ENCODE results near the gene RALGPS1. TPM values are rescaled to one million over a fixed set of nuclear protein-coding genes. Genes with fewer than 3 reads are reported as not detected.

RALGPS1 gene
- total RNA-seq, 1 experiment from 2014 or later: 0.87 TPM

GRCh38 chr9:127091526-127091925 lies 176.9 kb downstream of the RALGPS1 start:
- no peak for DNase-seq (ENCODE audit: low read depth, low spot score)
- in situ Hi-C loops (cut with HindIII; ENCODE audit: low pct_unique_long_range_greater_than_20kb, low sequenced_read_pairs): no loop called here

DNA sequence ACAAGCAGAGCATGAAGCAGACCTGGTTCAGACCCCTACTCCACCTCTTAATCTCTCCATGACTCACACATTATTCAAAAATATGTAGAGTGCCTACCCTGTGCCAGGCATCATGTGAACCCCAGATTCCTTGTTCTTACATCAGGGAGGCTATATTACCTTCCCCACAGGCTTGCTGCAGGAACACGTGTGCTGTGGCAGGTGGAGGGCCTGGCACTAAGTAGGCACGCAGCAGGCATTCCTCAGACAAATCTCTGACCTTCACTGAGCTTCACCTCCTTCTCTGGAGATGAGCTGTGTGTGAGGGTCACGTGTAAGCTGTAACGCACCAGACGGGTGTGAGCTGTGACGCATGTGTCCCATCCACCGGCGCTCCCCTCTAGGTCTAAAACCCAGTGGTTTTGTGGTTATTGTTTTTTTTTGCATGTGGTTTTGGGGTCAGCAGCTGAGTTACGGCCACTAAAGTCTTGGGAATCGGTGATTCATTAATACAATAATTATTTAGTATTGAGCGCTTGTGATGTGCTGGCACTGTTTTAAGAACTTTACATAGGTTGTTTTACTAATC lies 177.5 kb downstream of the RALGPS1 start:
- in situ Hi-C loops (cut with HindIII; ENCODE audit: low pct_unique_long_range_greater_than_20kb, low sequenced_read_pairs): no loop called here
- DNase-seq (ENCODE audit: low read depth, low spot score): no peak

DNA sequence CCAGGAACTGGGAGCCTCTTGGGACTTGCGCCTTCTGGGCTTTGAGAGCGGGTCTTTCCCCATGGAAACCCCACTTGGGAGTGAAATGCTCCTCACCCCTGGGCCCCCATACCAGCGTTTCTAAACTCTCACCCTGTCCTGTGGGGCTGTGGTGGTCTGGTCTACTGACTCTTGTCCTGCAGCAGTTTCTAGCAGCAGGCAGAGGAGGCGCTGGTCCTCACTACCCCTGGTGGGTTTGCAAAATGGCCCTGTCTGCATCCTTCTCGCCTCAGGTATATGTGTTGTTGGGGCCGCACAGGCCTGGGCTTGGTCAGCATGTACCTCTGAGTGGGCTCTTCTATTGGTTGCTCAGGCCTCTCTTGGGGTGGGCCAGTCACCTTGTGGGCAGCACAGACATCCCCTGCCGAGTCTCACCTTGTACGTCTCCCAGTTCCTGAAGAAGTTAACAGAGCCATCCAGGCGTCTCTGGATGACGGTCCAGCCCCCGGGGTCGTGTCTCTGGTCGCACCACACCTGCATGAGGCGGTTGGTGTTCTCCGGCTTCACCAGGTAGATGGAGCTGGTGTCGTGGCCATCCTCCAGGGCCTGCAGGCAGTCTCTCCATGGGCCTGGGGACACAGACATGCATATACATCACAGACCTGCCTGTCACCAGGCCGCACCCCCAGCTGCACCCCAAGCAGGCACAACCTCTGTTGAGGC lies 178.9 kb downstream of the RALGPS1 start:
- DNase-seq (ENCODE audit: low read depth, low spot score): no peak
- in situ Hi-C loops (cut with HindIII; ENCODE audit: low pct_unique_long_range_greater_than_20kb, low sequenced_read_pairs): no loop called here

GRCh38 chr9:127095411-127095810 lies 180.8 kb downstream of the RALGPS1 start:
- no peak for DNase-seq (ENCODE audit: low read depth, low spot score)
- in situ Hi-C loops (cut with HindIII; ENCODE audit: low pct_unique_long_range_greater_than_20kb, low sequenced_read_pairs): no loop called here

GRCh38 chr9:127096208-127096607 lies 181.6 kb downstream of the RALGPS1 start:
- in situ Hi-C loops (cut with HindIII; ENCODE audit: low pct_unique_long_range_greater_than_20kb, low sequenced_read_pairs): no loop called here
- DNase-seq (ENCODE audit: low read depth, low spot score): no peak

GRCh38 chr9:127097683-127098082 lies 183.1 kb downstream of the RALGPS1 start:
- DNase-seq (ENCODE audit: low read depth, low spot score): no peak
- in situ Hi-C loops (cut with HindIII; ENCODE audit: low pct_unique_long_range_greater_than_20kb, low sequenced_read_pairs): no loop called here

- no peak for DNase-seq (ENCODE audit: low read depth, low spot score)
- in situ Hi-C loops (cut with HindIII; ENCODE audit: low pct_unique_long_range_greater_than_20kb, low sequenced_read_pairs): no loop called here
Observed at GRCh38 chr9:127098916-127099553, 184.5 kb downstream of the RALGPS1 start.

GRCh38 chr9:127099664-127100063 lies 185.1 kb downstream of the RALGPS1 start:
- in situ Hi-C loops (cut with HindIII; ENCODE audit: low pct_unique_long_range_greater_than_20kb, low sequenced_read_pairs): no loop called here
- DNase-seq (ENCODE audit: low read depth, low spot score): no peak

DNA sequence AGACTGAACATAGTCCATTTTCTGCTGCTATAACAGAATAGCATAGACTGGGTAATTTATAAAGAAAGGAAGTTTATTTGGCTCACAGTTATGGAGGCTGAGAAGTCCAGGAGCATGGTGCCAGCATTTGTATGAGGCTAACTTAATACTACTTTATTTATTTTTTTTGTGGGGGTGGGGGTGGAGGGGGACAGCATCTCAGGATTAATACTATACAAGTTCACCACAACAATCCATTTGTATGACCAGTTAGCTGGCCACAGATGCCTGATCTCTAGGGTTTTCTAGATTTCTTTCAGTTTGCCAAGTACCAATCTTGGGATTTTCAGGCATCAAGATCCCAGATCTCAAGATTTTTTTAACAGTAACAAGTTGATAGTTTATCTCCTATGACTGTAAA lies 187.6 kb downstream of the RALGPS1 start:
- no peak for DNase-seq (ENCODE audit: low read depth, low spot score)
- in situ Hi-C loops (cut with HindIII; ENCODE audit: low pct_unique_long_range_greater_than_20kb, low sequenced_read_pairs): no loop called here

DNA sequence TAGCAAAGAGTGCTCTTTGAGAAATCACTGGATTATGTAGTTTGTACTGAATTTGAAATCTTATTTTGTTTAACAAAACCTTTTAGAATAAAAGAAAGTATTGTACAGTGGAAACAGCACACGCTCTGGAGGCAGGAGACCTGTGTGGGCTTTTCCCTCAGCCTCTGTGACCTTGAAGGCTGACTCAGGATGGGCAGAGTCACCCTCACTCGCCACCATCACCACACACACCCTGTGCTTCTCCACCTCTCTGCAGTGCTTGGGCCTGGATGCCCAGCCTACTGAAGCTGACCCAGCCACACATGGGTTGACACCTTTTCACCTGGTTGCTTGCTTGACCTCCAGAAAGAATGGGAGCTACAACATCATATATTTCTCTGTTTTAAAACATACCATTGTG lies 188.2 kb downstream of the RALGPS1 start:
- no peak for DNase-seq (ENCODE audit: low read depth, low spot score)
- in situ Hi-C loops (cut with HindIII; ENCODE audit: low pct_unique_long_range_greater_than_20kb, low sequenced_read_pairs): no loop called here

- no peak for DNase-seq (ENCODE audit: low read depth, low spot score)
- in situ Hi-C loops (cut with HindIII; ENCODE audit: low pct_unique_long_range_greater_than_20kb, low sequenced_read_pairs): no loop called here
Observed at GRCh38 chr9:127104581-127105311, 190.2 kb downstream of the RALGPS1 start.

DNA sequence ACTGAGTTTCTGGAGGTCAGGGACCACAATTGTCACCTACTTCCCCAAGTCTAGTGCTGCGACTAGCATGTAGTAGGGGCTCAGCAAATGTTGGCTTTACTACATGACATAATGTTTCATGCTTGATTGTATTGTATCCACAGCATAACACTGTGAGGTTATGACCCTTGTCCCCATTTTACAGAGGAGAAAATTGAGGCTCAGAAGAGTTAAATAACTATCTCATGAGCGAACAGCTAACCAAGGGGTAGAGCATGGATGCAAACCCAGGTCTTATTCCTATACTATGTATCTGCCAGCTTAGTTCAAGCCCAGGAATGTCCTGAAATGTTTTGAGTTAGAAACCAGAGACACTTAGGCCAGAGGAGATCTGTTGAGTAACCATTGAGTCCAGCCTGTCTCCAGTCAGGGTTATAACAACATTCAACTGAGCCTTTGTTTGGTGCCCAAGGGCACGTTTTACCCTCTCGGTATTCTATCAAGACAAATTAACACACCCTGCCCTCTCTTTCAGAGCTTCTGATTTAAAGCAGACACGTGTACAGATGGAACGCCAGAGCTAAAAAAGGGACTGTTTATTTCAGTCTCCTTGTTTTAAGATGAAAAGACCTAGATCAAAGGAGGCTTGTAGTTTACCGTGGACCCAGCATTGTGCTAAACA lies 191.4 kb downstream of the RALGPS1 start:
- no peak for DNase-seq (ENCODE audit: low read depth, low spot score)
- in situ Hi-C loops (cut with HindIII; ENCODE audit: low pct_unique_long_range_greater_than_20kb, low sequenced_read_pairs): no loop called here

GRCh38 chr9:127106466-127106855 lies 191.9 kb downstream of the RALGPS1 start:
- in situ Hi-C loops (cut with HindIII; ENCODE audit: low pct_unique_long_range_greater_than_20kb, low sequenced_read_pairs): no loop called here

DNA sequence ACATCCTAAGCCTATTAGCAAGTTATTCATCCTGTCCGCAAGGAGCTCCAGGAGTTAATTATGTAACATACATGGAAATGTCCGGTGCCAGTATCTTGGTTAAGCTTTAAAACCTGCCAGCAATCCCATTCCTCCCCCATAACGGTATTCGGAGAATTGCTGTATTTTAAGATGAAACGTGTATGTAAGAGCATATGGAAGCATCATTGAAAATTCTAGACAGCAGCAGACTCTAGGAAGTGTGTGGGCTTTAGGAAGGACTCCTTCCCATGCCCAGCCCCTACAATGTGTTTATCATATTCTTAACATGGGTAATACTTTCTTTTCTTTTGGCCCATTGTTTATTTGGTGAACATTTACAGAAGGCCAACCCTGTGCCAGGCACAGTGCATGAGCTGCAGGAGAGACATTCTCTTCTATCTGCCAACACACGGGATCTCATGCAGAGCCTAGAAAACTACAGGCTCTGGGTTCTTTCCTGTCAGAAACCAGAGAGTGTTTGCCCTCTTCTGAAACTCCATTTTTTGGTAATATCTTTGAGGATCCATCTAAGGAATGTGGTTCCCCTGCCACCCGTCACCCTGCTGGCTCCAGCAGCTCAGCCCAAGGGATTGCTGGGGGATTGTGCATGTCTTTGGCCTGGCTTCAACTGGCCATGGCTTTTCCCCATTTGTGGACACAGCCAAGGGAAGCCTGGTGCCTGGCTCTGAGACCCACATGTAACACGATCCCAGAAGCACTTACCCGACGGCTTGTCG lies 192.8 kb downstream of the RALGPS1 start:
- no peak for DNase-seq (ENCODE audit: low read depth, low spot score)
- in situ Hi-C loops (cut with HindIII; ENCODE audit: low pct_unique_long_range_greater_than_20kb, low sequenced_read_pairs): no loop called here

More at GRCh38 chr9:127106466-127106855, 191.9 kb downstream of the RALGPS1 start:
- no peak for DNase-seq (ENCODE audit: low read depth, low spot score)

GRCh38 chr9:127107929-127108876 lies 193.6 kb downstream of the RALGPS1 start:
- in situ Hi-C loops (cut with HindIII; ENCODE audit: low pct_unique_long_range_greater_than_20kb, low sequenced_read_pairs): no loop called here
- no peak for DNase-seq (ENCODE audit: low read depth, low spot score)

DNA sequence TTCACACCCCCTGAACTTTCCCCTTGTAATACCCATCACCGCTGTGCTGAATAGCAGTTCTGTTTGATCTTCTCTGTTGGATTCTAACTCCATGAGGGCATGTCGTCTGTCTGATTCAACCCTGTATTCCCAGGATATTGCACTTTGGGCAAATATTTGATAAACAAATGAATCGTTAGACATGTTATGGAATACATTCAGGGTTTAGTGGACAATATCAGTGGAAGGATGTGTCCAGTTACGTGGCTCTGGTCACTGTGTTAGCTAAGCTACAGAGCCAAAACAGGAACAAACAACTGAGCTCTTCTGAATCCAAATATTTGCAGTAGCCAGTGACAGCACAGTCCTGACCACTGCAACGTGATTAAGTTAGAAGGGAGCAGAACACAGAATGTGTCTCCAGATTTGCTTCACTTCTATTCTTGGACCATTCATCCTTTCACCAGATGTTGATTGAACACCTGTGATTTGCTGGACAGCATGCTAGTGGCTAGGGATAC lies 194.7 kb downstream of the RALGPS1 start:
- DNase-seq (ENCODE audit: low read depth, low spot score): no peak
- in situ Hi-C loops (cut with HindIII; ENCODE audit: low pct_unique_long_range_greater_than_20kb, low sequenced_read_pairs): no loop called here
